PC-3 (cell line): ENCODE measurements around the gene HNRNPA3. TPM values are rescaled to one million over a fixed set of nuclear protein-coding genes. Genes with fewer than 3 reads are reported as not detected.

Source experiments
- ATAC-seq: fragments of 200-7000 bp; cut with Tn5 transposase; 2 replicates; pipeline ENCODE4 v1.9.1; 2020; ENCODE audit warnings: mild to moderate bottlenecking, moderate library complexity
- BruUV-seq: library from RNA; stranded (reverse); fragments of 400-500 nt; replicated peaks from 2 replicates; lab custom pipeline; 2021; lab: Mats Ljungman, UMichigan
- CTCF ChIA-PET: fragments of 300-600 bp; sonication (Branson Sonifier 250); formaldehyde crosslinking; loops from one replicate; lab custom pipeline; 2022; ENCODE audit warnings: antibody characterized with exemption; lab: Charles Lee
- POLR2A ChIA-PET: fragments of 300-600 bp; sonication (Branson Sonifier 250); formaldehyde crosslinking; loops from one replicate; lab custom pipeline; 2022; ENCODE audit warnings: antibody characterized with exemption; ENCODE audit not compliant: unreplicated experiment; lab: Charles Lee
- DNase-seq: peaks from one replicate; pipeline ENCODE4 v3.0.0-alpha.2; 2015
- H2AFZ ChIP-seq: fragments of 300-600 bp; sonication (generic); 2 replicates; pipeline ENCODE4 v1.6.0; 2016; ENCODE audit warnings: antibody characterized with exemption, low read length
- H3F3A ChIP-seq: fragments of 300-600 bp; sonication (generic); one replicate; pipeline ENCODE4 v1.6.0; 2017; ENCODE audit warnings: antibody characterized with exemption, low read length, control low read depth, mild to moderate bottlenecking; ENCODE audit not compliant: unreplicated experiment
- H3K27ac ChIP-seq: fragments of 300-600 bp; sonication (generic); 2 replicates; pipeline ENCODE4 v1.5.1; 2016; ENCODE audit warnings: mild to moderate bottlenecking, low read length
- H3K27me3 ChIP-seq: fragments of 300-600 bp; sonication (generic); 2 replicates; pipeline ENCODE4 v1.6.1; 2016; ENCODE audit warnings: low read length, mixed read lengths
- H3K36me3 ChIP-seq: fragments of 300-600 bp; sonication (generic); 2 replicates; pipeline ENCODE4 v1.6.1; 2016; ENCODE audit warnings: low read depth, mixed run types, low read length, mixed read lengths
- H3K4me1 ChIP-seq: fragments of 300-600 bp; sonication (generic); 2 replicates; pipeline ENCODE4 v1.5.1; 2016; ENCODE audit warnings: low read length; ENCODE audit not compliant: insufficient read depth
- H3K4me2 ChIP-seq: fragments of 300-600 bp; sonication (generic); 2 replicates; pipeline ENCODE4 v1.6.0; 2016; ENCODE audit warnings: low read length
- H3K4me3 ChIP-seq: fragments of 300-600 bp; sonication (generic); 2 replicates; pipeline ENCODE4 v1.5.1; 2016; ENCODE audit warnings: mild to moderate bottlenecking, low read length, mixed read lengths
- H3K79me2 ChIP-seq: fragments of 300-600 bp; sonication (generic); 2 replicates; pipeline ENCODE4 v1.6.1; 2017; ENCODE audit warnings: low read length, mixed read lengths
- H3K9ac ChIP-seq: fragments of 300-600 bp; sonication (generic); 2 replicates; pipeline ENCODE4 v1.6.0; 2016; ENCODE audit warnings: mild to moderate bottlenecking, low read length
- H3K9me2 ChIP-seq: fragments of 300-600 bp; sonication (generic); replicated peaks from 2 replicates; pipeline ENCODE4 v1.6.1; 2016; ENCODE audit warnings: mixed run types, low read length, mixed read lengths
- H3K9me3 ChIP-seq: fragments of 300-600 bp; sonication (generic); 2 replicates; pipeline ENCODE4 v1.6.1; 2016; ENCODE audit warnings: low read length, mixed read lengths
- H4K20me1 ChIP-seq: fragments of 300-600 bp; sonication (generic); 2 replicates; pipeline ENCODE4 v1.6.1; 2016; ENCODE audit warnings: low read length, mixed read lengths
- EZH2 ChIP-seq: fragments of 300-600 bp; sonication (generic); IDR thresholded peaks from one replicate; pipeline ENCODE4 v1.6.1; 2017; ENCODE audit warnings: antibody characterized with exemption, mild to moderate bottlenecking, low read length; ENCODE audit not compliant: unreplicated experiment
- EZH2phosphoT487 ChIP-seq: fragments of 300-600 bp; sonication (generic); IDR thresholded peaks from 2 replicates; pipeline ENCODE4 v1.6.1; 2018; ENCODE audit warnings: mild to moderate bottlenecking, antibody characterized with exemption, low read length, borderline replicate concordance
- intact Hi-C: fragments of 100-400 bp; cut with micrococcal nuclease; formaldehyde crosslinking; loops from 2 replicates; pipeline ENCODE4 v1.9.0; 2023
- total RNA-seq: library from RNA; depleted of rRNA; stranded (reverse); fragments of >200 nt; gene quantifications from 2 replicates; pipeline ENCODE4 v1.2.3, GENCODE V29; 2014
- TF ChIP-seq, protein P1 (sequence below): fragments of 300-600 bp; sonication (generic); conservative IDR thresholded peaks from 2 replicates; pipeline ENCODE4 v1.5.1; 2017; ENCODE audit warnings: antibody characterized with exemption, low read depth, mild to moderate bottlenecking, low read length

HNRNPA3 gene
- total RNA-seq, 1 experiment from 2014 or later = 50.3 TPM

DNA sequence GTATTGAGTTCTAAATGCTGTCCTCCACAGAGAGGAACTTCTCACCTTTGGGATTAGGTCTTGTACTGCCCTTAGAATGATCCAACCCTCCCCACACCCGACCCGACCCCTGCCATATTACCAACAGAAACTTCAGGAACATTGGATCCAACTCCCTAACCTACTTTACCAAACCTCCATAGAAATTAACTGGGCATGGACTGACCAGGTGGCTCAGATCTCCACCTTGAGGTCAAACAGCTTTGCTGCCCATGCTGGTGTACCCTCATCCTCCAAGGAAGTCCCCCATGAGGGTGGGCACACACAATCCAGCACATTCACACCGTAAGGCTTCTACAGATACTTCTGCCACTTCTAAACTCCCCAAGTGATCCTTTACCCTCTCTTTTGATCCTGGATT, 30.5 kb downstream of the HNRNPA3 start:
- CTCF ChIA-PET = no interaction called here
- no peaks in the 10 kb centered on the region for H3K9me3 ChIP-seq
- H3K27ac ChIP-seq = peak overlapping the region; percentile 87
- H2AFZ ChIP-seq = no peak overlapping the region
- no peaks in the 10 kb centered on the region for H3F3A ChIP-seq
- no peaks in the 10 kb centered on the region for H3K27me3 ChIP-seq
- H3K79me2 ChIP-seq = peaks cover 98% of the 10 kb centered on the region
- BruUV-seq = no TSS peak
- peaks cover 8% of the 10 kb centered on the region for H4K20me1 ChIP-seq
- H3K4me1 ChIP-seq = peaks cover 63% of the 10 kb centered on the region
- H3K4me2 ChIP-seq = peak overlapping the region; percentile 90
- no peak for DNase-seq
- TF ChIP-seq, protein P1, sequence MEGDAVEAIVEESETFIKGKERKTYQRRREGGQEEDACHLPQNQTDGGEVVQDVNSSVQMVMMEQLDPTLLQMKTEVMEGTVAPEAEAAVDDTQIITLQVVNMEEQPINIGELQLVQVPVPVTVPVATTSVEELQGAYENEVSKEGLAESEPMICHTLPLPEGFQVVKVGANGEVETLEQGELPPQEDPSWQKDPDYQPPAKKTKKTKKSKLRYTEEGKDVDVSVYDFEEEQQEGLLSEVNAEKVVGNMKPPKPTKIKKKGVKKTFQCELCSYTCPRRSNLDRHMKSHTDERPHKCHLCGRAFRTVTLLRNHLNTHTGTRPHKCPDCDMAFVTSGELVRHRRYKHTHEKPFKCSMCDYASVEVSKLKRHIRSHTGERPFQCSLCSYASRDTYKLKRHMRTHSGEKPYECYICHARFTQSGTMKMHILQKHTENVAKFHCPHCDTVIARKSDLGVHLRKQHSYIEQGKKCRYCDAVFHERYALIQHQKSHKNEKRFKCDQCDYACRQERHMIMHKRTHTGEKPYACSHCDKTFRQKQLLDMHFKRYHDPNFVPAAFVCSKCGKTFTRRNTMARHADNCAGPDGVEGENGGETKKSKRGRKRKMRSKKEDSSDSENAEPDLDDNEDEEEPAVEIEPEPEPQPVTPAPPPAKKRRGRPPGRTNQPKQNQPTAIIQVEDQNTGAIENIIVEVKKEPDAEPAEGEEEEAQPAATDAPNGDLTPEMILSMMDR = no peak
- TF ChIP-seq EZH2phosphoT487 = no peak
- no peak for TF ChIP-seq EZH2
- intact Hi-C loops = loop anchor here (2.0 kb wide), 1 partner anchor 30 kb away; the partner anchor contains the start of gene HNRNPA3
- H3K9me2 ChIP-seq = no peaks in the 10 kb centered on the region
- POLR2A ChIA-PET = no interaction called here
- ATAC-seq = no peak
- H3K36me3 ChIP-seq = no peaks in the 10 kb centered on the region
- H3K4me3 ChIP-seq = peak overlapping the region; percentile 61; the same call in 1 of the 2 replicates
- H3K9ac ChIP-seq = peak overlapping the region; percentile 45

DNA sequence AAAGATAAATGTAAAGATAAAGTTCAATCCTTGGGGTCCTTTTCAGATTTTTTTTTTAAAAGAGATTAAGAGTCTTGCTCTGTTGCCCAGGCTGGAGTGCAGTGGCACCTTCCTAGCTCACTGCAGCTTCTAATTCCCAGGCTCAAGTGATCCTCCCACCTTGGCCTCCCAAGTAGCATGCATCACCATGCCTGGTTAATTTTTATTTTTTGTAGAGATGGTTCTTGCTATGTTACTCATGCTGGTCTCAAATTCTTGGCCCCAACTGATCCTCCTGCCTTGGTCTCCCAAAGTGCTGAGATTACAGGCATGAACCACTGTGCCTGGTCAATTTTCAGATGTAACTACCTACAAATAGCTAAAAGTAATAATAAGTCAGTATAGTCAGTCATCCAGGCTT, 30.9 kb downstream of the HNRNPA3 start:
- POLR2A ChIA-PET = no interaction called here
- intact Hi-C loops = loop anchor here (2.0 kb wide), 1 partner anchor 31 kb away; the partner anchor contains the start of gene HNRNPA3

GRCh38 chr2:177244244-177244771, 31.7 kb downstream of the HNRNPA3 start:
- no peak overlapping the region for H3K4me2 ChIP-seq
- no peak overlapping the region for H2AFZ ChIP-seq
- no peaks in the 10 kb centered on the region for H3K27me3 ChIP-seq
- DNase-seq (no peak), ATAC-seq (no peak)
- H3K4me1 ChIP-seq = peaks cover 53% of the 10 kb centered on the region
- H3K9me2 ChIP-seq = no peaks in the 10 kb centered on the region
- no peaks in the 10 kb centered on the region for H3K9me3 ChIP-seq
- no peak overlapping the region for H3K27ac ChIP-seq
- no peaks in the 10 kb centered on the region for H3F3A ChIP-seq
- H3K4me3 ChIP-seq = no peak overlapping the region
- no TSS peak for BruUV-seq
- CTCF ChIA-PET = no interaction called here
- POLR2A ChIA-PET = no interaction called here
- intact Hi-C loops = no loop called here
- peaks cover 5% of the 10 kb centered on the region for H4K20me1 ChIP-seq
- H3K79me2 ChIP-seq = peaks cover 98% of the 10 kb centered on the region
- TF ChIP-seq EZH2phosphoT487 (no peak), EZH2 (no peak)
- TF ChIP-seq, protein P1 = no peak
- H3K36me3 ChIP-seq = no peaks in the 10 kb centered on the region
- no peak overlapping the region for H3K9ac ChIP-seq

More for the DNA sequence above, 30.9 kb downstream of the HNRNPA3 start:
- Histone ChIP-seq H2AFZ (no peak overlapping the region), H3K4me2 (peak overlapping the region; percentile 90), H3F3A (no peaks in the 10 kb centered on the region), H3K9me2 (no peaks in the 10 kb centered on the region), H3K36me3 (no peaks in the 10 kb centered on the region), H3K9me3 (no peaks in the 10 kb centered on the region), H3K27me3 (no peaks in the 10 kb centered on the region), H3K79me2 (peaks cover 98% of the 10 kb centered on the region), H3K4me1 (peaks cover 59% of the 10 kb centered on the region), H3K4me3 (peak overlapping the region; percentile 61; the same call in 1 of the 2 replicates), H3K9ac (no peak overlapping the region), H4K20me1 (peaks cover 5% of the 10 kb centered on the region), H3K27ac (peak overlapping the region; percentile 87)
- CTCF ChIA-PET = no interaction called here
- no peak for TF ChIP-seq EZH2
- no peak for TF ChIP-seq EZH2phosphoT487
- TF ChIP-seq, protein P1 = no peak
- DNase-seq = no peak
- BruUV-seq = no TSS peak
- no peak for ATAC-seq
